PC-9 (cell line): ENCODE results near the gene C16orf82.

Experiments used
- EZH2 ChIP-seq: fragments of 200-600 bp; sonication (generic); IDR thresholded peaks from 2 replicates; pipeline ENCODE4 v1.8.0; 2017; ENCODE audit warnings: antibody characterized with exemption, low read depth
- TF ChIP-seq, protein P1 (sequence below): fragments of 200-600 bp; sonication (generic); conservative IDR thresholded peaks from 2 replicates; pipeline ENCODE4 v1.6.1; 2017; ENCODE audit warnings: mixed run types, antibody characterized with exemption, mild to moderate bottlenecking, moderate library complexity

- TF ChIP-seq, protein P1, sequence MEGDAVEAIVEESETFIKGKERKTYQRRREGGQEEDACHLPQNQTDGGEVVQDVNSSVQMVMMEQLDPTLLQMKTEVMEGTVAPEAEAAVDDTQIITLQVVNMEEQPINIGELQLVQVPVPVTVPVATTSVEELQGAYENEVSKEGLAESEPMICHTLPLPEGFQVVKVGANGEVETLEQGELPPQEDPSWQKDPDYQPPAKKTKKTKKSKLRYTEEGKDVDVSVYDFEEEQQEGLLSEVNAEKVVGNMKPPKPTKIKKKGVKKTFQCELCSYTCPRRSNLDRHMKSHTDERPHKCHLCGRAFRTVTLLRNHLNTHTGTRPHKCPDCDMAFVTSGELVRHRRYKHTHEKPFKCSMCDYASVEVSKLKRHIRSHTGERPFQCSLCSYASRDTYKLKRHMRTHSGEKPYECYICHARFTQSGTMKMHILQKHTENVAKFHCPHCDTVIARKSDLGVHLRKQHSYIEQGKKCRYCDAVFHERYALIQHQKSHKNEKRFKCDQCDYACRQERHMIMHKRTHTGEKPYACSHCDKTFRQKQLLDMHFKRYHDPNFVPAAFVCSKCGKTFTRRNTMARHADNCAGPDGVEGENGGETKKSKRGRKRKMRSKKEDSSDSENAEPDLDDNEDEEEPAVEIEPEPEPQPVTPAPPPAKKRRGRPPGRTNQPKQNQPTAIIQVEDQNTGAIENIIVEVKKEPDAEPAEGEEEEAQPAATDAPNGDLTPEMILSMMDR, result no peak
- TF ChIP-seq EZH2, result no peak
Measured at GRCh38 chr16:27097800-27098230, 31.1 kb downstream of the C16orf82 start.
